ENCODE measurements around the gene MRPS18A. TPM values are rescaled to one million over a fixed set of nuclear protein-coding genes. Genes with fewer than 3 reads are reported as not detected.

Gene MRPS18A
- polyA plus RNA-seq, 1 experiment = 41.0 TPM

GRCh38 chr6:43706788-43707187, 19.2 kb upstream of the MRPS18A start:
- DNase-seq (ENCODE audit: low read depth, low spot score) = no peak
- ChIA-PET CTCF (interaction anchor here (1.0 to 2.1 kb wide), 3 partner anchors 62 to 98 kb away, joined by 4 to 13 read pairs (median 4); partner anchors contain the start of gene VEGFA), POLR2A (no interaction called here)

GRCh38 chr6:43705996-43706395, 18.4 kb upstream of the MRPS18A start:
- ChIA-PET CTCF (interaction anchor here (1.4 to 2.1 kb wide), 2 partner anchors 63 to 373 kb away, joined by 5 to 13 read pairs; partner anchors contain the start of gene VEGFA), POLR2A (interaction anchor here (0.7 kb wide), 1 partner anchor 67 kb away, joined by 3 read pairs; no protein-coding TSS in a partner anchor)
- Histone ChIP-seq H3K27me3 (ENCODE audit: control insufficient read depth, insufficient read depth, low read length) (no peaks in the 10 kb centered on the region), H3K9me3 (ENCODE audit: control insufficient read depth, insufficient read depth, low read length) (no peaks in the 10 kb centered on the region), H3K27ac (ENCODE audit: low read depth, low read length) (peak overlapping the region; percentile 57), H3K4me3 (ENCODE audit: low read depth, low read length) (no peak overlapping the region)
- TF ChIP-seq CTCF (IDR thresholded peaks at IDR 0.05; ENCODE audit: low read depth, low read length) = no peak
- DNase-seq (ENCODE audit: low read depth, low spot score) = no peak

More at GRCh38 chr6:43706788-43707187, 19.2 kb upstream of the MRPS18A start:
- Histone ChIP-seq H3K4me3 (ENCODE audit: low read depth, low read length) (no peak overlapping the region), H3K27me3 (ENCODE audit: control insufficient read depth, insufficient read depth, low read length) (peaks cover 3% of the 10 kb centered on the region), H3K27ac (ENCODE audit: low read depth, low read length) (peak overlapping the region; percentile 57), H3K9me3 (ENCODE audit: control insufficient read depth, insufficient read depth, low read length) (no peaks in the 10 kb centered on the region)
- no peak for TF ChIP-seq CTCF (IDR thresholded peaks at IDR 0.05; ENCODE audit: low read depth, low read length)

GRCh38 chr6:43703512-43704429, 16.2 kb upstream of the MRPS18A start:
- H3K9me3 ChIP-seq (ENCODE audit: control insufficient read depth, insufficient read depth, low read length) = no peaks in the 10 kb centered on the region
- no peak for TF ChIP-seq CTCF (IDR thresholded peaks at IDR 0.05; ENCODE audit: low read depth, low read length)
- ChIA-PET POLR2A (interaction anchor here (0.7 to 1.0 kb wide), 2 partner anchors 21 to 32 kb away, joined by 3 read pairs; no protein-coding TSS in a partner anchor), CTCF (interaction anchor here (0.6 to 1.6 kb wide), 2 partner anchors 11 to 65 kb away, joined by 3 to 6 read pairs; no protein-coding TSS in a partner anchor)
- H3K27me3 ChIP-seq (ENCODE audit: control insufficient read depth, insufficient read depth, low read length) = no peaks in the 10 kb centered on the region
- no peak for DNase-seq (ENCODE audit: low read depth, low spot score)
- H3K27ac ChIP-seq (ENCODE audit: low read depth, low read length) = no peak overlapping the region
- H3K4me3 ChIP-seq (ENCODE audit: low read depth, low read length) = no peak overlapping the region

- Histone ChIP-seq H3K9me3 (ENCODE audit: control insufficient read depth, insufficient read depth, low read length) (no peaks in the 10 kb centered on the region), H3K27me3 (ENCODE audit: control insufficient read depth, insufficient read depth, low read length) (no peaks in the 10 kb centered on the region), H3K27ac (ENCODE audit: low read depth, low read length) (peak overlapping the region; percentile 80), H3K4me3 (ENCODE audit: low read depth, low read length) (no peak overlapping the region)
- POLR2A ChIA-PET = interaction anchor here (1.0 kb wide), 1 partner anchor 22 kb away, joined by 3 read pairs; no protein-coding TSS in a partner anchor
- CTCF ChIA-PET = interaction anchor here (0.6 to 1.6 kb wide), 2 partner anchors 10 to 66 kb away, joined by 3 to 6 read pairs; no protein-coding TSS in a partner anchor
- no peak for TF ChIP-seq CTCF (IDR thresholded peaks at IDR 0.05; ENCODE audit: low read depth, low read length)
- peak; percentile 61 for DNase-seq (ENCODE audit: low read depth, low spot score)
Measured at GRCh38 chr6:43702534-43703440, 15.2 kb upstream of the MRPS18A start.
